Measurements from ENCODE around the gene IGLL5. TPM values are rescaled to one million over a fixed set of nuclear protein-coding genes. Genes with fewer than 3 reads are reported as not detected.

The IGLL5 gene
- total RNA-seq, 1 donor from 2014 or later: 0.47 TPM

DNA sequence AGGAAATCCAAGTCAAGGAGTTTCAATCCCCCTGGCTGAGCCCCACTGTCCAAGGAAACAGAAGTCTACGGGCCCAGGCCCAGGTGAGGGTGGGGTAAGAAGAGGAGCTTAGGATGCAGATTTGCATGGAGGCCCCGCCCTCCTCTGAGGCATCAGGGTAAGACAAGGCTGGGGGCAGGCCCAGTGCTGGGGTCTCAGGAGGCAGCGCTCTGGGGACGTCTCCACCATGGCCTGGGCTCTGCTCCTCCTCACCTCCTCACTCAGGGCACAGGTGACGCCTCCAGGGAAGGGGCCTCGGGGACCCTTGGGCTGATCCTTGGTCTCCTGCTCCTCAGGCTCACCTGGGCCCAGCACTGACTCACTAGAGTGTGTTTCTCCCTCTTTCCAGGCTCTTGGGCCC lies 31.3 kb upstream of the IGLL5 start:
- H3K4me3 ChIP-seq: no peak overlapping the region
- H3K27me3 ChIP-seq (ENCODE audit: low read depth): peaks cover 84% of the 10 kb centered on the region
- H3K9me3 ChIP-seq (replicated peaks): no peaks in the 10 kb centered on the region
- no peaks in the 10 kb centered on the region for H3K36me3 ChIP-seq
- no peak for DNase-seq
- no peak overlapping the region for H3K27ac ChIP-seq (replicated peaks)
- TF ChIP-seq CTCF (IDR thresholded peaks at IDR 0.05; ENCODE audit: borderline replicate concordance): no peak
- no peaks in the 10 kb centered on the region for H3K4me1 ChIP-seq
- intact Hi-C loops (cut with micrococcal nuclease): no loop called here

- peaks cover 77% of the 10 kb centered on the region for H3K27me3 ChIP-seq (ENCODE audit: low read depth)
These were observed 30.6 kb upstream of the IGLL5 start for GRCh38 chr22:22856885-22857606.

GRCh38 chr22:22857607-22858558 lies 29.7 kb upstream of the IGLL5 start:
- intact Hi-C loops (cut with micrococcal nuclease): no loop called here
- no peak for DNase-seq
- Histone ChIP-seq H3K36me3 (no peaks in the 10 kb centered on the region), H3K4me3 (no peak overlapping the region), H3K27ac (replicated peaks) (no peak overlapping the region), H3K27me3 (ENCODE audit: low read depth) (peaks cover 69% of the 10 kb centered on the region), H3K9me3 (replicated peaks) (no peaks in the 10 kb centered on the region), H3K4me1 (no peaks in the 10 kb centered on the region)
- TF ChIP-seq CTCF (IDR thresholded peaks at IDR 0.05; ENCODE audit: borderline replicate concordance): no peak

More at GRCh38 chr22:22856885-22857606, 30.6 kb upstream of the IGLL5 start:
- H3K4me1 ChIP-seq: no peaks in the 10 kb centered on the region
- DNase-seq: no peak
- no peak overlapping the region for H3K4me3 ChIP-seq
- no peaks in the 10 kb centered on the region for H3K36me3 ChIP-seq
- no peak overlapping the region for H3K27ac ChIP-seq (replicated peaks)
- H3K9me3 ChIP-seq (replicated peaks): no peaks in the 10 kb centered on the region
- TF ChIP-seq CTCF (IDR thresholded peaks at IDR 0.05; ENCODE audit: borderline replicate concordance): no peak
- intact Hi-C loops (cut with micrococcal nuclease): no loop called here

DNA sequence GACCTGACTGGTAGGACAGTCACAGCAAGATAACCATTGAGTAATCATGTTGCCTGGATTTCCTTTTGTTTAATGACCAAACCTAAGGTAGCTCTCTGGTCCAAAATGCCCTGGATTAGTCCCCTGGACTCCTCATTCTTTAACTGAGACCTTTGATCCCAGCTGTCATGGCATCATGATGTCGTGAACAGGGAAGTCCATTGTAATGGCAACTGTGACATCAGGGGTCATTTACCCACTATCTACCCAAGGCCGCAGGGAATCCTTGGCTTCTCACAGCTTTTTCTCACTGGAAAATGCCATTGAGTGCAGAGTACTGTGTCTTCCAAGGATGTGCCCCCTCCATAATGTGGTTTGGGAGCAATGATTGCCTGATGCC lies 29.1 kb upstream of the IGLL5 start:
- H3K36me3 ChIP-seq: no peaks in the 10 kb centered on the region
- intact Hi-C loops (cut with micrococcal nuclease): no loop called here
- H3K4me3 ChIP-seq: no peak overlapping the region
- no peaks in the 10 kb centered on the region for H3K4me1 ChIP-seq
- no peak overlapping the region for H3K27ac ChIP-seq (replicated peaks)
- TF ChIP-seq CTCF (IDR thresholded peaks at IDR 0.05; ENCODE audit: borderline replicate concordance): no peak
- H3K9me3 ChIP-seq (replicated peaks): no peaks in the 10 kb centered on the region
- peaks cover 62% of the 10 kb centered on the region for H3K27me3 ChIP-seq (ENCODE audit: low read depth)
- DNase-seq: no peak

GRCh38 chr22:22863001-22863400 lies 24.6 kb upstream of the IGLL5 start:
- no peak for TF ChIP-seq CTCF (IDR thresholded peaks at IDR 0.05; ENCODE audit: borderline replicate concordance)
- H3K27me3 ChIP-seq (ENCODE audit: low read depth): peaks cover 30% of the 10 kb centered on the region
- H3K4me1 ChIP-seq: peaks cover 11% of the 10 kb centered on the region
- intact Hi-C loops (cut with micrococcal nuclease): no loop called here
- H3K36me3 ChIP-seq: no peaks in the 10 kb centered on the region
- H3K9me3 ChIP-seq (replicated peaks): no peaks in the 10 kb centered on the region
- H3K4me3 ChIP-seq: no peak overlapping the region
- H3K27ac ChIP-seq (replicated peaks): no peak overlapping the region
- no peak for DNase-seq
